Metanephros (tissue), 1 donor: Measurements from ENCODE around the gene HEY2. TPM values are rescaled to one million over a fixed set of nuclear protein-coding genes. Genes with fewer than 3 reads are reported as not detected.

Experiments used
- total RNA-seq: library from RNA; depleted of rRNA; stranded (reverse); fragments of >200 nt; gene quantifications from one replicate; pipeline ENCODE4 v1.2.3, GENCODE V29; 2014

Gene HEY2
- 3.9 TPM for total RNA-seq

DNA sequence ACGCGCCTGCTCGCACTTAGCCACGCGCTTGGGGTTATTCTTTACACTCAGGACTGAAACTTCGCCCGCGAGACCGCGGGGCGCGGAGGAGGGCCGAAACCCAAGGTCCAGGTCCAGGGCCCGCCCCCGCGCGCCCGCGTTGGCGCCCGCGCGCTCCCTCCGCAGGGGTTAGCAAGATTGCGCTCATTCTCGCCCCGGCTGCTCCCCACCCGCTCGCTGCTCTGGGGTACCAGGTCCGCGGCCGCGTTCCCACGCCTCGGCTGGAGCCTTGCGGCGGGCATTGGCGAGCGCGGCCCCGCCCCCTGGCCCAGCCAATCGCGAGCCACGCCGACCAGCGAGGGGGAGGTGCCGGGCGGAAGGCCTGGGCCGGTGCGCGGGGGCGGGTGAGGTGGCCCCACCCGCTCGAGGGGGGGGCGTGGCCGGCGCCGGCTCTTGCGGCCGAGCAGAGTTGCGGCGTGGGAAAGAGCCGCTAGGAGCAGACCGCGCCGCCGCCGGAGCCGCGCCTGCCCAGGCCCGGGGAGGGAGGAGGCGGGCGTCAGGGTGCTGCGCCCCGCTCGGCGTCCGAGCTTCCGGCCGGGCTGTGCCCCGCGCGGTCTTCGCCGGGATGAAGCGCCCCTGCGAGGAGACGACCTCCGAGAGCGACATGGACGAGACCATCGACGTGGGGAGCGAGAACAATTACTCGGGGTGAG, at the start of gene HEY2:
HEY2 (plus strand) TSS at position 460 of the 692 bp plus-strand sequence; CDS start at position 605, 145 bp downstream.

GRCh38 chr6:125790358-125791150, 41.1 kb downstream of the HEY2 start, which contains the start of gene NCOA7:
NCOA7 (plus strand) TSS chr6:125790960; CDS start chr6:125815355, 24,395 bp downstream.

Other genes starting within 250 kb of the HEY2 start
- 72.3 TPM for gene NCOA7, start 41.3 kb downstream of the HEY2 start, total RNA-seq
- 33.9 TPM for gene HINT3, start 207.1 kb downstream of the HEY2 start, total RNA-seq
- gene TRMT11, start 236.9 kb downstream of the HEY2 start, total RNA-seq = 29.4 TPM